NB4 (cell line): Measurements from ENCODE around the gene ZNF689.

Experiments used
- DNase-seq: peaks from one replicate; pipeline ENCODE4 v3.0.0; 2010; ENCODE audit warnings: low read depth
- H3K4me3 ChIP-seq: one replicate; pipeline ENCODE4 v1.5.1; 2011; ENCODE audit warnings: mild to moderate bottlenecking, low read depth, low read length, moderate library complexity
- MYC ChIP-seq: IDR thresholded peaks from 2 replicates; pipeline ENCODE4 v1.6.1; 2011; ENCODE audit warnings: low read depth, low read length
- POLR2A ChIP-seq: IDR thresholded peaks from 2 replicates; pipeline ENCODE4 v1.6.1; 2011; ENCODE audit warnings: mild to moderate bottlenecking; ENCODE audit not compliant: insufficient read length; ENCODE audit errors: extremely low read depth
- TF ChIP-seq, protein P1 (sequence below): IDR thresholded peaks from 2 replicates; pipeline ENCODE4 v1.6.1; 2011; ENCODE audit warnings: low read depth, low read length
- TF ChIP-seq, protein P2 (sequence below): IDR thresholded peaks from one replicate; pipeline ENCODE4 v1.5.1; 2012; ENCODE audit warnings: low read depth, low read length

The ZNF689 gene

DNA sequence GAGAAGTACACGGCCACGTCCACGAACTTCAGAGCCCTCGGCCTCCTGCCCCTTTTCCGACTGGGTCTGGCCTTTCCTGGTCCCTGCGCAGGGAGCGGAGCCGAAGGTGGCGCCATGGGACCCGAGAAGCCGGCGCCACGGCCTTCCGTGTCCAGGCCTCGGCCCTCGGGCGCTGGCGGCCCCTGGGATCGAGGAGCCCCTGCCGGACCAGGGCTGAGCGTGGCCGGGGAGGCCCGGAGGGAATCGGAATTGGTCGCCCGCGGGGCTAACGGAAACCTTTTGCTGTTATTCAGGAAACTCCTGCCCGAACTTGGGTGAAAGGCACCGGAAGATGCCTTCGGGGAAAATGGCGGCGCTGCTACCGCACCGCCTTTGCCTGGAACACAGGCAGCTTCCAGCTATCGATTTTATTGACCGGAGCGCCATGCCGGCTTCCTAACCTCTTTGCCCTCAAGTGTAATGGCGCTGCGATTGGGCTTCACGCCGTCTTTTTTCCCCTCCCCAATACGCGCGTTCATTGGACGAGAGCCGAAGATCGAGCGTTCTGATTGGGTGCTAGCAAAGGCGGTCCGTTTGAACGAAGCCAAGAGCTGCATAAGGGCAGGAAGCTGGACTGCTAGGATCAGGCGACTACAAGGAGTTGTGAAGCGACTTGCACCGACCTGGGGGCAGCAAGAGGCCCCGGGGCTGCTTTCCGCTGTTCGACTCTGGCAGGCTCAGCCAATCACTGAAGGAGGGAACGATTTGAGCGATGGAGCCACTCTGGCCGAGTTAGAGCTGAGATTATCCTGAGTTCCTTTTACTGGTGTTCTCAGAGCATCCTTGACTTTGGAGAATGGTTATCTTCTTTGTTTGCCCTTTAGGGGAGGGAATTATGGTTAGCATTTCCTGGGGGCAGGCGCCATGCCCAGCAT, at the start of gene ZNF689:
ZNF689 (minus strand) TSS at position 464 of the 914 bp plus-strand sequence; CDS start at position 116, 348 bp downstream.
- peak; percentile 55; the same call in 1 of the 2 replicates for TF ChIP-seq MYC
- peak; percentile 78 for TF ChIP-seq POLR2A
- TF ChIP-seq, protein P1, sequence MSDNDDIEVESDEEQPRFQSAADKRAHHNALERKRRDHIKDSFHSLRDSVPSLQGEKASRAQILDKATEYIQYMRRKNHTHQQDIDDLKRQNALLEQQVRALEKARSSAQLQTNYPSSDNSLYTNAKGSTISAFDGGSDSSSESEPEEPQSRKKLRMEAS: peak; percentile 66
- TF ChIP-seq, protein P2, sequence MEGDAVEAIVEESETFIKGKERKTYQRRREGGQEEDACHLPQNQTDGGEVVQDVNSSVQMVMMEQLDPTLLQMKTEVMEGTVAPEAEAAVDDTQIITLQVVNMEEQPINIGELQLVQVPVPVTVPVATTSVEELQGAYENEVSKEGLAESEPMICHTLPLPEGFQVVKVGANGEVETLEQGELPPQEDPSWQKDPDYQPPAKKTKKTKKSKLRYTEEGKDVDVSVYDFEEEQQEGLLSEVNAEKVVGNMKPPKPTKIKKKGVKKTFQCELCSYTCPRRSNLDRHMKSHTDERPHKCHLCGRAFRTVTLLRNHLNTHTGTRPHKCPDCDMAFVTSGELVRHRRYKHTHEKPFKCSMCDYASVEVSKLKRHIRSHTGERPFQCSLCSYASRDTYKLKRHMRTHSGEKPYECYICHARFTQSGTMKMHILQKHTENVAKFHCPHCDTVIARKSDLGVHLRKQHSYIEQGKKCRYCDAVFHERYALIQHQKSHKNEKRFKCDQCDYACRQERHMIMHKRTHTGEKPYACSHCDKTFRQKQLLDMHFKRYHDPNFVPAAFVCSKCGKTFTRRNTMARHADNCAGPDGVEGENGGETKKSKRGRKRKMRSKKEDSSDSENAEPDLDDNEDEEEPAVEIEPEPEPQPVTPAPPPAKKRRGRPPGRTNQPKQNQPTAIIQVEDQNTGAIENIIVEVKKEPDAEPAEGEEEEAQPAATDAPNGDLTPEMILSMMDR: no peak
- DNase-seq: peak; percentile 98
- H3K4me3 ChIP-seq: peak within 1 kb of the TSS; percentile 95

- peak overlapping the region; percentile 86 for H3K4me3 ChIP-seq
- DNase-seq: peak; percentile 98
- TF ChIP-seq, protein P1: peak; percentile 59; the same call in 1 of the 2 replicates
- TF ChIP-seq, protein P2: no peak
- peak; percentile 80 for TF ChIP-seq MYC
Measured at GRCh38 chr16:30658731-30659506, 48.7 kb upstream of the ZNF689 start.

DNA sequence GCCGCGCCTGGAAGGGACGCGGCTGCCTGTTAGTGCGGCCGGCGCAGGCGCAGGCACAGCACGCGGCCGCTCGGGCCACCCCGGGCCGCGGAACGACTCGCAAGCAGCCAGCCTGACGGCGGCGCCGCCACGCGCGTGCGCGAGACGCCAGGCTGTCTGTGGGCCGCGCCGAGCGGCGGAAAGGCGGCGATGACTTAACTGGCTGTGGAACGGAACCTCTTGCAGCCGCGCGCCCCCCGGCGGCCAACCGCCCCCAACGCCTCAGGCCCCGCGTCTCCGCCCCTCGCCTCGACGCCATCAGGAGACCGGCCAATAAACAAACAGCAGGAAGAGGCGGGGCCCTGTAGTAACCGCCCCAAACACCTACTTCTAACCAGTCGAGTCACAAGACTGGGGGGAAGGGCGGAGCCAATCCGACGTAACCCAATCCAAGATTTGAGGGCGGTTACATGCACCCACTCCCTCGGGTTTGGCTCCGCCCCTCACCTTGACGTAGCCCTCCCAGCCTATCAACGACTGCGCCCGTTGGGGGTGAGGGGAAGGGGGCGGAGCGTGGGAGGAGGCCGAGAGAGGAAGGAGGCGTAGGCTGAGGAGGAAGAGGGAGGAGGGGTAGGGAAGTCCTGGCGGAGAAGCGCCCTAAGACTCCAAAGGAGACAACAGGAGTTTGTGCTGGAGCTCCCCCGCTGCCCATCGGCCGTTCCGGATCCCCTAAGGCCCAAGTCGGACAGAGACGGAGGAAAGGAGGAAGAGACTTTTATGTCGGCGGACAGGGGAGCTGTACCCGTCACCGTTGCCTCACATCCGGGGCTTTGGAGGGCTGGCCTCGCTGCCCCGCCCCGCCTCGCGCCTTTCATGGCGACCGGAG, 47.9 kb upstream of the ZNF689 start, which contains the start of gene FBRS:
FBRS (plus strand) TSS at position 566 of the 865 bp plus-strand sequence. CDS start 1,088 bp downstream, outside the sequence.
- TF ChIP-seq, protein P2: peak; percentile 60
- TF ChIP-seq, protein P1: peak; percentile 35; the same call in 1 of the 2 replicates
- TF ChIP-seq MYC: peak; percentile 71
- TF ChIP-seq POLR2A: peak; percentile 81
- H3K4me3 ChIP-seq: peak within 1 kb of the TSS; percentile 86
- peak; percentile 100 for DNase-seq

DNA sequence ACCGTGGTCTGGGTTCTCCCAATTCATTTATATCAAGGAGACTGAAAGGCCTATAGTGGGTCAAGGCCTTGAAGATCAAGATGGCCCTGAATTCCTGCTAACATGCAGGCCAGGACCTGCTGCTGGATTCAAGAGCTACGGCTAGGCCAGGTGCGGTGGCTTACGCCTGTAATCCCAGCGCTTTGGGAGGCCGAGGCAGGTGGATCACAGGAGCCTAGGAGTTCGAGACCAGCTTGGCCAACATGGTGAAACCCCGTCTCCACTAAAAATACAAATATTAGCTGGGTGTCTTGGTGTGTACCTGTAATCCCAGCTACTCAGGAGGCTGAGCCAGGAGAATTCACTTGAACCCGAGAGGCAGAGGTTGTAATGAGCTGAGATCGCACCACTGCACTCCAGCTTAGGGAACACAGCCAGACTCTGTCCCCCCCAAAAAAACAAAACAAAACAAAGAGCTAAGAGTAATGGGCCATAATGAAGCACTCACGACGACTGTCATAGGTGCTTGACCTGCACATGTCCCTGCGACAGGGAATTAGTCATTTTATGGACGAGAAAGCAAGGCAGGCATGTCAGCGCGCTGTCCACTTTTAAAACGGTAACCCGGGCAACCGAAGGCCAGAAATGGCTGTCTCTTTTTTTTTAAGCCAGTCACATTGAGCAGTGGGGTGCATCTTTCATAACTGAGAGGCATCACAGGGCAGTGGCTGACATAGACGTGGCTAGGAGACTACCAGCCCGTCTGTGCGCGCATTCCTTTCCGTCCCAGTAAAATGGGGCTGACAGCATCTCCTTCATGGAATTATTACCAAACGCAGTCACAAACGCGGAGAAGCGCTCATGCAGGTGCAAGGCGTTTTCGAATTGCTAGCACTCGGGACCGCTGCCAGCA, 47.0 kb upstream of the ZNF689 start:
- peak overlapping the region; percentile 69 for H3K4me3 ChIP-seq
- TF ChIP-seq MYC (no peak; the same call in 1 of the 2 replicates), POLR2A (no peak)
- TF ChIP-seq, protein P1: no peak
- TF ChIP-seq, protein P2: no peak
- DNase-seq: no peak
